Retina (tissue), 1 donor: ENCODE results near the gene ZNF780B.
"Not testable (repeated sequence)": the region's sequence is repeated elsewhere in the genome, so short reads cannot be mapped to it uniquely, and the experiment has no call there.

Experiments used
- DNase-seq: peaks from one replicate; pipeline ENCODE4 v3.0.0-alpha.2; 2016

Gene ZNF780B

GRCh38 chr19:40055832-40056504 is at the start of gene ZNF780B:
Gene ZNF780B, minus strand, starts transcription at chr19:40056231. Its CDS starts 5,899 bp downstream, at chr19:40050332.
- peak; percentile 90 for DNase-seq

- DNase-seq = no peak
Observed at GRCh38 chr19:40104754-40105153, 48.7 kb upstream of the ZNF780B start.

GRCh38 chr19:40103600-40103999 is 47.6 kb upstream of the ZNF780B start:
- DNase-seq = no peak

GRCh38 chr19:40101813-40102212 is 45.8 kb upstream of the ZNF780B start:
- DNase-seq = no peak

GRCh38 chr19:40093416-40093815 is 37.4 kb upstream of the ZNF780B start:
- no peak for DNase-seq

- no peak for DNase-seq
Observed at GRCh38 chr19:40091205-40092129, 35.4 kb upstream of the ZNF780B start.

- DNase-seq = peak; percentile 96
Observed at GRCh38 chr19:40090241-40091204, 34.5 kb upstream of the ZNF780B start, which contains the start of gene ZNF780A. Gene ZNF780A, minus strand, starts transcription at chr19:40090943. Its CDS starts 6,190 bp downstream, at chr19:40084753.

GRCh38 chr19:40089462-40089861 is 33.4 kb upstream of the ZNF780B start:
- DNase-seq = peak; percentile 8

GRCh38 chr19:40088299-40089047 is 32.4 kb upstream of the ZNF780B start:
- no peak for DNase-seq

GRCh38 chr19:40084948-40085347 is 28.9 kb upstream of the ZNF780B start:
- DNase-seq = no peak

GRCh38 chr19:40081411-40081810 is 25.4 kb upstream of the ZNF780B start:
- no peak for DNase-seq

- no peak for DNase-seq
Observed at GRCh38 chr19:40080289-40080688, 24.3 kb upstream of the ZNF780B start.

GRCh38 chr19:40078377-40078776 is 22.3 kb upstream of the ZNF780B start:
- no peak for DNase-seq

- no peak for DNase-seq
Observed at GRCh38 chr19:40070058-40070457, 14.0 kb upstream of the ZNF780B start.

- no peak for DNase-seq
Observed at GRCh38 chr19:40059624-40060023, 3.6 kb upstream of the ZNF780B start.

GRCh38 chr19:40057166-40057565 is 1.1 kb upstream of the ZNF780B start:
- no peak for DNase-seq

- DNase-seq = no peak
Observed at GRCh38 chr19:40056505-40056904, 474 bp upstream of the ZNF780B start.

- no peak for DNase-seq
Observed at GRCh38 chr19:40055049-40055448, 982 bp downstream of the ZNF780B start.

GRCh38 chr19:40054632-40055031 is 1.4 kb downstream of the ZNF780B start:
- DNase-seq = no peak

GRCh38 chr19:40053491-40053890 is 2.5 kb downstream of the ZNF780B start:
- DNase-seq = no peak

- DNase-seq = not testable (repeated sequence)
Observed at GRCh38 chr19:40041718-40042117, 14.3 kb downstream of the ZNF780B start.

GRCh38 chr19:40038047-40038446 is 18.0 kb downstream of the ZNF780B start:
- not testable (repeated sequence) for DNase-seq
